SU-DHL-6 (cell line): Measurements from ENCODE around the gene PTK6.

Source experiments
- EZH2phosphoT487 ChIP-seq: fragments of 200-600 bp; sonication (generic), shearing (Covaris generic); conservative IDR thresholded peaks from 2 replicates; pipeline ENCODE4 v1.6.1; 2018; ENCODE audit warnings: mild to moderate bottlenecking, antibody characterized with exemption, low read length, moderate library complexity, mixed read lengths
- TF ChIP-seq, protein P1 (sequence below): fragments of 200-600 bp; sonication (generic); IDR thresholded peaks from one replicate; pipeline ENCODE4 v1.5.1; 2017; ENCODE audit warnings: antibody characterized with exemption, mild to moderate bottlenecking, low read length, moderate library complexity; ENCODE audit not compliant: insufficient read depth, poor library complexity, severe bottlenecking

DNA sequence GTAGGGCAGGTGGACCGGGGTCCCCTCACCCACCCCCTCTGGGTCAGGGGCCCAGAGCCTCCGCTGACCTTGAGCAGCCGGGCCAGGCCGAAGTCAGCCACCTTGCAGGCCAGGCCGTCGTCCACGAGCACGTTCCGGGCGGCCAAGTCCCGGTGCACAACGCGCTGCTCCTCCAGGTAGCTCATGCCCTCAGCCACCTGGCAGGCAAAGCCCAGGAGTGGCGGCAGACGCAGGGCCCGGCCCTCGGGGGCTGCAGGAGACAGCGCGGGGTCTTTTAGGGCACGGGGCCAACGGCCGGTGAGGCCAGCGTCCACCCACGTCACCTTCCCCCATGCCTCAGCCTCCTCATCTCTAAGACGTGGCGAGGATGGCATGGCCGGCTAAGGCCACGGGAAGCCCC, 4.2 kb upstream of the PTK6 start:
- TF ChIP-seq, protein P1, sequence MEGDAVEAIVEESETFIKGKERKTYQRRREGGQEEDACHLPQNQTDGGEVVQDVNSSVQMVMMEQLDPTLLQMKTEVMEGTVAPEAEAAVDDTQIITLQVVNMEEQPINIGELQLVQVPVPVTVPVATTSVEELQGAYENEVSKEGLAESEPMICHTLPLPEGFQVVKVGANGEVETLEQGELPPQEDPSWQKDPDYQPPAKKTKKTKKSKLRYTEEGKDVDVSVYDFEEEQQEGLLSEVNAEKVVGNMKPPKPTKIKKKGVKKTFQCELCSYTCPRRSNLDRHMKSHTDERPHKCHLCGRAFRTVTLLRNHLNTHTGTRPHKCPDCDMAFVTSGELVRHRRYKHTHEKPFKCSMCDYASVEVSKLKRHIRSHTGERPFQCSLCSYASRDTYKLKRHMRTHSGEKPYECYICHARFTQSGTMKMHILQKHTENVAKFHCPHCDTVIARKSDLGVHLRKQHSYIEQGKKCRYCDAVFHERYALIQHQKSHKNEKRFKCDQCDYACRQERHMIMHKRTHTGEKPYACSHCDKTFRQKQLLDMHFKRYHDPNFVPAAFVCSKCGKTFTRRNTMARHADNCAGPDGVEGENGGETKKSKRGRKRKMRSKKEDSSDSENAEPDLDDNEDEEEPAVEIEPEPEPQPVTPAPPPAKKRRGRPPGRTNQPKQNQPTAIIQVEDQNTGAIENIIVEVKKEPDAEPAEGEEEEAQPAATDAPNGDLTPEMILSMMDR: no peak
- TF ChIP-seq EZH2phosphoT487: no peak
